OCI-M2 (cell line): ENCODE data around the gene HSD17B13.
"Not testable (repeated sequence)": the region's sequence is repeated elsewhere in the genome, so short reads cannot be mapped to it uniquely, and the experiment has no call there.

Source experiments
- DNase-seq: peaks from one replicate; lab custom pipeline; 2025; ENCODE audit not compliant: unreplicated experiment; lab: John Stamatoyannopoulos, UW

The HSD17B13 gene

GRCh38 chr4:87322754-87323153, at the start of gene HSD17B13:
HSD17B13 (minus strand) TSS chr4:87322882; CDS start chr4:87322841, 41 bp downstream.
- no peak for DNase-seq

GRCh38 chr4:87370068-87370467, 47.4 kb upstream of the HSD17B13 start:
- no peak for DNase-seq

GRCh38 chr4:87366521-87367162, 44.0 kb upstream of the HSD17B13 start:
- no peak for DNase-seq

GRCh38 chr4:87365348-87365747, 42.7 kb upstream of the HSD17B13 start:
- no peak for DNase-seq

GRCh38 chr4:87363552-87363951, 40.9 kb upstream of the HSD17B13 start:
- DNase-seq = no peak

- DNase-seq = no peak
Observed at GRCh38 chr4:87360338-87360935, 37.8 kb upstream of the HSD17B13 start.

GRCh38 chr4:87359258-87359657, 36.6 kb upstream of the HSD17B13 start:
- DNase-seq = no peak

GRCh38 chr4:87356832-87357526, 34.3 kb upstream of the HSD17B13 start:
- DNase-seq = no peak

- no peak for DNase-seq
Observed at GRCh38 chr4:87354168-87355102, 31.8 kb upstream of the HSD17B13 start.

- no peak for DNase-seq
Observed at GRCh38 chr4:87353592-87353991, 30.9 kb upstream of the HSD17B13 start.

- DNase-seq = no peak
Observed at GRCh38 chr4:87345139-87345538, 22.5 kb upstream of the HSD17B13 start.

- DNase-seq = no peak
Observed at GRCh38 chr4:87342872-87343271, 20.2 kb upstream of the HSD17B13 start.

GRCh38 chr4:87341954-87342635, 19.4 kb upstream of the HSD17B13 start:
- not testable (repeated sequence) for DNase-seq

- no peak for DNase-seq
Observed at GRCh38 chr4:87339440-87339839, 16.8 kb upstream of the HSD17B13 start.

- no peak for DNase-seq
Observed at GRCh38 chr4:87337361-87337760, 14.7 kb upstream of the HSD17B13 start.

- no peak for DNase-seq
Observed at GRCh38 chr4:87333267-87333666, 10.6 kb upstream of the HSD17B13 start.

- DNase-seq = no peak
Observed at GRCh38 chr4:87330761-87331160, 8.1 kb upstream of the HSD17B13 start.

GRCh38 chr4:87327136-87327535, 4.5 kb upstream of the HSD17B13 start:
- no peak for DNase-seq

- no peak for DNase-seq
Observed at GRCh38 chr4:87326460-87326859, 3.8 kb upstream of the HSD17B13 start.

- no peak for DNase-seq
Observed at GRCh38 chr4:87321888-87322287, 794 bp downstream of the HSD17B13 start.

GRCh38 chr4:87317527-87317926, 5.2 kb downstream of the HSD17B13 start:
- no peak for DNase-seq
